Muscle of back (tissue), 11 donors: ENCODE measurements around the gene DNASE1L2. TPM values are rescaled to one million over a fixed set of nuclear protein-coding genes. Genes with fewer than 3 reads are reported as not detected.

ENCODE experiments used
- DNase-seq, 3 donors: peaks; one replicate each; pipeline versions ENCODE4 v3.0.0 to v3.0.0-alpha.2; 2013
- polyA plus RNA-seq, 10 donors: library from polyadenylated mRNA; unstranded; fragments of 120-200 nt; gene quantifications; one replicate each; pipeline ENCODE4 v1.2.1, GENCODE V29; 2013; ENCODE audit not compliant: insufficient read length in 10 of 10

The DNASE1L2 gene
- polyA plus RNA-seq, 10 donors, result 0.35 to 1.1 (median 0.71) TPM

GRCh38 chr16:2223221-2223941 is 12.9 kb upstream of the DNASE1L2 start, which contains the start of gene E4F1:
TSS of gene E4F1 (plus strand) at chr16:2223591. CDS start at chr16:2223614, 23 bp downstream.
- peak; percentile 99 for DNase-seq

- peak in 1 of 3 donors; percentile 66 for DNase-seq
Observed at GRCh38 chr16:2223942-2224486, 12.2 kb upstream of the DNASE1L2 start.

- DNase-seq, result no peak
Observed at GRCh38 chr16:2226245-2226793, 9.9 kb upstream of the DNASE1L2 start.

GRCh38 chr16:2226918-2227317 is 9.3 kb upstream of the DNASE1L2 start:
- no peak for DNase-seq

GRCh38 chr16:2228161-2228824 is 8.0 kb upstream of the DNASE1L2 start:
- no peak for DNase-seq

- no peak for DNase-seq
Observed at GRCh38 chr16:2229091-2229490, 7.2 kb upstream of the DNASE1L2 start.

GRCh38 chr16:2229632-2230250 is 6.5 kb upstream of the DNASE1L2 start:
- no peak for DNase-seq

GRCh38 chr16:2230376-2230775 is 5.9 kb upstream of the DNASE1L2 start:
- DNase-seq, result no peak

- no peak for DNase-seq
Observed at GRCh38 chr16:2231016-2231931, 5.0 kb upstream of the DNASE1L2 start.

GRCh38 chr16:2232094-2232990 is 3.9 kb upstream of the DNASE1L2 start:
- DNase-seq, result no peak

GRCh38 chr16:2233046-2233775 is 3.0 kb upstream of the DNASE1L2 start:
- no peak for DNase-seq

- no peak for DNase-seq
Observed at GRCh38 chr16:2233872-2234812, 2.1 kb upstream of the DNASE1L2 start.

GRCh38 chr16:2234813-2235170 is 1.5 kb upstream of the DNASE1L2 start:
- no peak for DNase-seq

GRCh38 chr16:2235234-2235651 is 1.0 kb upstream of the DNASE1L2 start:
- no peak for DNase-seq

GRCh38 chr16:2235695-2236336 is 428 bp upstream of the DNASE1L2 start:
- no peak for DNase-seq

- DNase-seq, result no peak
Observed at GRCh38 chr16:2237102-2237482, 848 bp downstream of the DNASE1L2 start.

- no peak for DNase-seq
Observed at GRCh38 chr16:2237493-2238149, 1.4 kb downstream of the DNASE1L2 start.
